Transverse colon (tissue), 4 donors: ENCODE data around the gene CNPY2. TPM values are rescaled to one million over a fixed set of nuclear protein-coding genes. Genes with fewer than 3 reads are reported as not detected.
A peak's percentile ranks its signal among the peaks of the same experiment; 100 is the strongest.

Experiments used
- DNase-seq: peaks from one replicate; pipeline ENCODE4 v3.0.0-alpha.2; 2019
- H3K27ac ChIP-seq, 4 donors: fragments of 200-600 bp; sonication (generic); 2 replicates each; pipeline ENCODE4 v1.5.1; 2016 to 2018; ENCODE audit warnings: inconsistent platforms in 4 of 4
- H3K27me3 ChIP-seq: fragments of 200-600 bp; sonication (generic); 2 replicates; pipeline ENCODE4 v1.5.1; 2017; ENCODE audit warnings: inconsistent platforms
- H3K36me3 ChIP-seq, 4 donors: fragments of 200-600 bp; sonication (generic); 2 replicates each; pipeline ENCODE4 v1.5.1; 2017 to 2019; ENCODE audit warnings: inconsistent platforms in 4 of 4
- H3K4me1 ChIP-seq, 4 donors: fragments of 200-600 bp; sonication (generic); 2 replicates each; pipeline ENCODE4 v1.5.1; 2017 to 2020; ENCODE audit warnings: inconsistent platforms in 4 of 4
- H3K4me3 ChIP-seq, 4 donors: fragments of 200-600 bp; sonication (generic); 1 replicate in 1 of 4; 2 replicates in 3 of 4; pipeline versions ENCODE4 v1.5.1 to v1.6.1; 2017 to 2019; ENCODE audit warnings: inconsistent platforms in 4 of 4
- H3K9me3 ChIP-seq, 2 donors: fragments of 200-600 bp; sonication (generic); 2 replicates each; pipeline ENCODE4 v1.5.1; 2017 to 2019; ENCODE audit warnings: inconsistent platforms in 2 of 2
- EP300 ChIP-seq: sonication (generic); formaldehyde crosslinking; IDR thresholded peaks from one replicate; pipeline ENCODE4 v1.6.1; 2017; ENCODE audit warnings: antibody characterized with exemption, low read depth
- POLR2A ChIP-seq: fragments of 450-650 bp; IDR thresholded peaks from one replicate; pipeline ENCODE4 v1.6.1; 2016; ENCODE audit warnings: antibody characterized with exemption, mild to moderate bottlenecking, moderate library complexity
- POLR2AphosphoS5 ChIP-seq, 3 donors: sonication (generic); formaldehyde crosslinking; IDR thresholded peaks; one replicate each; pipeline ENCODE4 v1.6.1; 2016; ENCODE audit warnings: antibody characterized with exemption in 3 of 3
- WGBS, 2 donors: methylation state at CpG; one replicate each; pipeline ENCODE4 v1.1.5; 2018; ENCODE audit warnings: low coverage in 1 of 2; 5-methylcytosine and 5-hydroxymethylcytosine counted together
- in situ Hi-C, 4 donors: fragments of 200-750 bp; cut with MboI; loops; one replicate each; pipeline versions ENCODE4 v1.15.0 to v1.15.1; 2017; ENCODE audit warnings: low sequenced_read_pairs in 3 of 4, low pct_ligation_motif_present in 1 of 4, low pct_unique_long_range_greater_than_20kb in 1 of 4
- intact Hi-C: fragments of 100-400 bp; cut with DNase I; formaldehyde crosslinking; loops from one replicate; pipeline ENCODE4 v1.15.1; 2023; ENCODE audit warnings: low total_unique reads
- total RNA-seq, 4 donors: library from RNA; depleted of rRNA; stranded (reverse); fragments of >200 nt; gene quantifications; one replicate each; pipeline ENCODE4 v1.1.0, GENCODE V29; 2016
- TF ChIP-seq, protein P1 (sequence below), 5 experiments: fragments of 200-600 bp in 3 of 5; fragments of 450-650 bp in 2 of 5; sonication (generic) in 3 of 5; IDR thresholded peaks; 1 replicate in 2 of 5; 2 replicates in 3 of 5; pipeline ENCODE4 v1.5.1; 2016 to 2017; ENCODE audit warnings: antibody characterized with exemption in 5 of 5, inconsistent platforms in 3 of 5, mild to moderate bottlenecking in 2 of 5, moderate library complexity in 1 of 5

CNPY2 gene
- total RNA-seq, 4 donors from 2014 or later, result 34.0 to 87.2 (median 51.8) TPM

DNA sequence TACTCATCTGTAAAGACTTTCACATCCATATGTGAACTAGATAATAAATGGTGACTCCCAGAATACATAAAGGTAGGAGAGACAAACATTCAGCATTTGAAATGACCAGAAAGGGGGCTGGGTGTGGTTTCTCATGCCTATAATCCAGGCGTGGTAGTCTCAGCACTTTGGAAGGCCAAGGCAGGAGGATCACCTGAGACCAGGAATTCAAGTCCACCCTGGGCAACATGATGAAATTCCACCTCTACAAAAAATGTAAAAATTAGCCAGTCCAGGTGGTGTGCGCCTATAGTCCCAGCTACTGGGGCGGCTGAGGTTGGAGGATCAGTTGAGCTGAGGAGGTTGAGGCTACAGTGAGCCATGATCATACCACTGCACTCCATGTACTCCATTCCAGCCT lies 11.5 kb downstream of the CNPY2 start:
- H3K4me3 ChIP-seq, result no peak overlapping the region
- peaks cover 5 to 25% (median 9%) of the 10 kb centered on the region in 4 donors for H3K4me1 ChIP-seq
- DNase-seq, result no peak
- in situ Hi-C loops, result no loop called here
- peaks cover 0 to 22% (median 2%) of the 10 kb centered on the region in 4 donors for H3K36me3 ChIP-seq
- intact Hi-C loops, result no loop called here
- TF ChIP-seq POLR2AphosphoS5 (IDR thresholded peaks at IDR 0.05), result no peak
- TF ChIP-seq EP300, result no peak
- TF ChIP-seq, protein P1, sequence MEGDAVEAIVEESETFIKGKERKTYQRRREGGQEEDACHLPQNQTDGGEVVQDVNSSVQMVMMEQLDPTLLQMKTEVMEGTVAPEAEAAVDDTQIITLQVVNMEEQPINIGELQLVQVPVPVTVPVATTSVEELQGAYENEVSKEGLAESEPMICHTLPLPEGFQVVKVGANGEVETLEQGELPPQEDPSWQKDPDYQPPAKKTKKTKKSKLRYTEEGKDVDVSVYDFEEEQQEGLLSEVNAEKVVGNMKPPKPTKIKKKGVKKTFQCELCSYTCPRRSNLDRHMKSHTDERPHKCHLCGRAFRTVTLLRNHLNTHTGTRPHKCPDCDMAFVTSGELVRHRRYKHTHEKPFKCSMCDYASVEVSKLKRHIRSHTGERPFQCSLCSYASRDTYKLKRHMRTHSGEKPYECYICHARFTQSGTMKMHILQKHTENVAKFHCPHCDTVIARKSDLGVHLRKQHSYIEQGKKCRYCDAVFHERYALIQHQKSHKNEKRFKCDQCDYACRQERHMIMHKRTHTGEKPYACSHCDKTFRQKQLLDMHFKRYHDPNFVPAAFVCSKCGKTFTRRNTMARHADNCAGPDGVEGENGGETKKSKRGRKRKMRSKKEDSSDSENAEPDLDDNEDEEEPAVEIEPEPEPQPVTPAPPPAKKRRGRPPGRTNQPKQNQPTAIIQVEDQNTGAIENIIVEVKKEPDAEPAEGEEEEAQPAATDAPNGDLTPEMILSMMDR (IDR thresholded peaks at IDR 0.05), result no peak
- TF ChIP-seq POLR2A, result no peak
- no peak overlapping the region for H3K27ac ChIP-seq
- H3K9me3 ChIP-seq, result no peaks in the 10 kb centered on the region
- WGBS, 2 donors, result 85% methylated on average over 3 of the region's 3 CpGs; no CpG with 5 or more reads in 1 of the 2 donors
- H3K27me3 ChIP-seq, result no peaks in the 10 kb centered on the region

DNA sequence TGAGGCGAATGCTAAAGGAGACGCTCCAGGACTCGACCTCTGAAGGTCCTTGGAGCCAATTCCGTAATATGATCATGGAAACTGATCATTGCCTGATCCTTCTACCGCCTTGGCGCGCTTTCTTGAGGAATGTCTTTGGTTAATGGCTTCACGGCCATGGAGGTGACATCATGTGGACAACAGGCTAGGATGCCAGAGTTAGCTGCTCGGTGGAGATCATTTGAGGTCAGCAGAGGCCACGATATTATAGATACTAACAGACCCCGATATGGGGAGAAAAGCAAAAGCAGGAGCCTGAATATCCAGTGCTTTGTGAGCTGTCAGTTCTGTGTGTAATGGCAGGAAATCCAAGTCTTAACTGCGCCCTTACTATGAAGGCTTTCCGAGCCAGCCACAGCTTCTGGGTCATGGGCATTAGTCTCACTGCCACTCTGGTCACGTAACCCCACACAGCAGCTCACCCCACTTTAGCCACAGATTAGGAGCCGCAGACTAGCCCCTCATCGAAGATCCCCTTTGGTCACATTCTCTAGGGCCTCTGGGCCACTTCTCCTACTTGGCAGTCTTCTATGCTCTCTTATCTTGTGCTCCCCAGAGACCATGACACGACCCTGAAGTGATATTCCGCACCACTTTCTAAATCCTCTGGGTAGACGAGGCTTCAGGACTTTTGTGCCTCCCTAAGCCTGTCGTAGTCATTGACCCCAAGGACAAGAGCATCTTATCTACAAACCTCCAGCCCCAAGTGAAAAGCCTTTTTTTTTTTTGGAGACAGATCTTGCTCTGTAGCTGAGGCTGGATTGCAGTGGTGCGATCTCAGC lies 14.9 kb downstream of the CNPY2 start:
- peak overlapping the region; percentile 29 to 94 (median 81) for H3K4me3 ChIP-seq
- no peaks in the 10 kb centered on the region for H3K27me3 ChIP-seq
- intact Hi-C loops, result no loop called here
- peak overlapping the region; percentile 95 to 98 (median 97) for H3K27ac ChIP-seq
- TF ChIP-seq, protein P1 (IDR thresholded peaks at IDR 0.05), result no peak
- no peak for TF ChIP-seq POLR2A
- no peaks in the 10 kb centered on the region for H3K9me3 ChIP-seq
- DNase-seq, result no peak
- 49 to 100% methylated on average over 3 to 21 of the region's 21 CpGs for WGBS, 2 donors
- peaks cover 0 to 10% (median 0%) of the 10 kb centered on the region in 4 donors for H3K36me3 ChIP-seq
- H3K4me1 ChIP-seq, result peaks cover 21 to 59% (median 32%) of the 10 kb centered on the region in 4 donors
- in situ Hi-C loops, result no loop called here

DNA sequence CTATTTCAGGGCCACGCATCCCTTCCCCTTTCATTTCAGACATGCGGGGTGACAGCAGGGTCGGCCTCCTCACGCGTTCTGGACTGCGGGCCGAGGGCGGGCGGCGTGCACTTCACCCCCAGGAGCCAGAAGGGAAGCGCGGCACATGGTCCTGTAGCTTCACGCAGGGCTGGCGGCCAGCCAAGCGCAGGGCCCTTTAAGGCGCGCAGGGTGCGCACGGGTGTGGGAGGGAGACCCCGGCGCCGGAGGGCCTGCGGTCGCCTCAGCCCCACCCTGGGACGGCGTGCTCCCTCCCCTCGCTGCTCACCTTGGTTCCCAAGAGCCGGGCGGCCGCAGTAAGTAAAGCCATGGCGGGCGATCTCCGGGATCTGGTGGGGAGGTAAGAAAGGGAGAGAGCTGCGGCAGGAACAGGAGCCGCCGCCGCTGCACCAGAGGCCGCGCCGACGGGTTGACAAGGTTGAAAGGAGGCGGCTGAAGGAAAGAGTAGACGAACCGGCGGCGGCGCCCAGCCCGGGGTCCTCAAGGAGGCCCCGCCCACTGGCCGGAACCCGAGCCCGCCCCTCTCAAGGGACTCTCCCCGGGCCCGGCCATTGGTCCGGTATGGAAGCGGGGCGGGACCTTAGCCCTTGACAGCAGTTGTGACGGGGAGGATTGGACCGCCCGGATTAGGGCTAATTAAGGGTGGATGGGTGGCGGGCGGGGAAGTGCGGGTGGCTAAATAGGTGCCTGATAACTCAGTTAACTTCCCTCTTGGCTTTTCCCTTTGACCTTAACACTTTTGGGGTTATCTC lies 15.7 kb downstream of the CNPY2 start, which contains the start of gene CS:
CS (minus strand) TSS at position 478 of the 791 bp plus-strand sequence; CDS start at position 349, 129 bp downstream.
- H3K4me3 ChIP-seq, result peak within 1 kb of the TSS; percentile 68 to 94 (median 81)
- H3K27me3 ChIP-seq, result no peaks in the 10 kb centered on the region
- in situ Hi-C loops, result no loop called here
- H3K36me3 ChIP-seq, result peaks cover 0 to 6% (median 0%) of the 10 kb centered on the region in 4 donors
- peak; percentile 99 for DNase-seq
- TF ChIP-seq, protein P1 (IDR thresholded peaks at IDR 0.05), result no peak
- TF ChIP-seq EP300, result peak; percentile 32
- peak; percentile 74 to 88 (median 85) for TF ChIP-seq POLR2AphosphoS5 (IDR thresholded peaks at IDR 0.05)
- peak; percentile 93 for TF ChIP-seq POLR2A
- H3K4me1 ChIP-seq, result peaks cover 21 to 59% (median 32%) of the 10 kb centered on the region in 4 donors
- H3K27ac ChIP-seq, result peak within 1 kb of the TSS; percentile 95 to 98 (median 97)
- 2% methylated on average over 59 of the region's 63 CpGs; no CpG with 5 or more reads in 1 of the 2 donors for WGBS, 2 donors
- intact Hi-C loops, result no loop called here
- no peaks in the 10 kb centered on the region for H3K9me3 ChIP-seq

DNA sequence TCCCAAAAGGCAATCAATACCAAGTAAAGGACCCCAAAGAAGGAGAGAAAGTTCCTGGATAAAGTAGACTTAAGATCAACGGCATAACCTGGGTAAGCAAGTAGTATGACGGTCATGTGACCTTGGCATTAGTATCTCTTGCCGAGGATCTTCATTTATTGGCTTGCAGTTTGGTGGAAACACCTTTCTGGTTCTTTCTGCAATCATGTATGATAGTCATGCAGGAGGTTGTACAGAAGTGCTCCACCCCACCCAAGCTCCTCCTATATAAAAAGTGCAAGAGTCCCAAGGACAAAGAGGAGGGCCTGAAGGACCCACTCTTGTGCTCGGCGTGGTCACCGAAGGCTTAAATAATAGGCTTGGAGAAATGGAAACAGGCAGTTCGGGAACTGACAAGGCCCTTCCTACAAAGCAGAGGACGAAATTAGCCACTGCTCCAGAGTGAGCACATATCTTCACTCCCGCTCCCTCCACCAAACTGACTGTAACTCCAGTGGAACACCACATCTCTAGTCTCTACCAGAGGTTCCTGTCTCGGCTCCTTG lies 16.4 kb downstream of the CNPY2 start:
- TF ChIP-seq, protein P1 (IDR thresholded peaks at IDR 0.05), result no peak
- TF ChIP-seq EP300 (no peak), POLR2AphosphoS5 (IDR thresholded peaks at IDR 0.05) (no peak), POLR2A (no peak)
- peaks cover 21 to 59% (median 32%) of the 10 kb centered on the region in 4 donors for H3K4me1 ChIP-seq
- WGBS, 2 donors, result 2 to 4% methylated on average over 5 to 10 of the region's 10 CpGs
- no peaks in the 10 kb centered on the region for H3K27me3 ChIP-seq
- peak; percentile 51 for DNase-seq
- peak overlapping the region; percentile 68 to 94 (median 81) for H3K4me3 ChIP-seq
- in situ Hi-C loops, result no loop called here
- H3K27ac ChIP-seq, result peak overlapping the region; percentile 95 to 98 (median 97)
- H3K9me3 ChIP-seq, result no peaks in the 10 kb centered on the region
- intact Hi-C loops, result no loop called here
- peaks cover 0 to 5% (median 0%) of the 10 kb centered on the region in 4 donors for H3K36me3 ChIP-seq
